ENCODE measurements around the gene AKTIP. TPM values are rescaled to one million over a fixed set of nuclear protein-coding genes. Genes with fewer than 3 reads are reported as not detected.

Gene AKTIP
- total and polyA plus RNA-seq, 12 donors = 16.0 to 43.5 (median 31.3) TPM

GRCh38 chr16:53537626-53538025 is 34.6 kb upstream of the AKTIP start:
- no peak for DNase-seq
- peaks cover 1% of the 10 kb centered on the region for H3K27me3 ChIP-seq
- no peak overlapping the region for H3K27ac ChIP-seq
- H3K4me3 ChIP-seq = no peak overlapping the region
- TF ChIP-seq CTCF (IDR thresholded peaks at IDR 0.05) (no peak), POLR2A (IDR thresholded peaks at IDR 0.05) (no peak)
- H3K9me3 ChIP-seq (replicated peaks in 1 of 3) = no peaks in the 10 kb centered on the region
- no peaks in the 10 kb centered on the region for H3K36me3 ChIP-seq (replicated peaks in 1 of 2)
- intact Hi-C loops (cut with DNase I) = no loop called here
- WGBS, 4 donors = 84 to 90% (median 84%) methylated on average over 5 of the region's 5 CpGs
- H3K4me1 ChIP-seq (replicated peaks in 1 of 2) = no peaks in the 10 kb centered on the region

- intact Hi-C loops (cut with DNase I) = no loop called here
- Histone ChIP-seq H3K27me3 (no peaks in the 10 kb centered on the region), H3K36me3 (replicated peaks in 1 of 2) (no peaks in the 10 kb centered on the region), H3K4me1 (replicated peaks in 1 of 2) (no peaks in the 10 kb centered on the region), H3K4me3 (no peak overlapping the region), H3K9me3 (replicated peaks in 1 of 3) (no peaks in the 10 kb centered on the region), H3K27ac (no peak overlapping the region)
- no peak for DNase-seq
- 72 to 90% (median 77%) methylated on average over 2 of the region's 2 CpGs for WGBS, 4 donors
- TF ChIP-seq CTCF (IDR thresholded peaks at IDR 0.05) = no peak
- TF ChIP-seq POLR2A (IDR thresholded peaks at IDR 0.05) = no peak
Measured at GRCh38 chr16:53534206-53534605, 31.2 kb upstream of the AKTIP start.

GRCh38 chr16:53530741-53531140 is 27.7 kb upstream of the AKTIP start:
- Histone ChIP-seq H3K27ac (no peak overlapping the region), H3K4me1 (replicated peaks in 1 of 2) (no peaks in the 10 kb centered on the region), H3K4me3 (no peak overlapping the region), H3K36me3 (replicated peaks in 1 of 2) (no peaks in the 10 kb centered on the region), H3K9me3 (replicated peaks in 1 of 3) (no peaks in the 10 kb centered on the region), H3K27me3 (no peaks in the 10 kb centered on the region)
- no peak for DNase-seq
- intact Hi-C loops (cut with DNase I) = no loop called here
- 58 to 91% (median 79%) methylated on average over 1 of the region's 1 CpG for WGBS, 4 donors
- no peak for TF ChIP-seq POLR2A (IDR thresholded peaks at IDR 0.05)
- no peak for TF ChIP-seq CTCF (IDR thresholded peaks at IDR 0.05)

- intact Hi-C loops (cut with DNase I) = no loop called here
- H3K36me3 ChIP-seq (replicated peaks in 1 of 2) = no peaks in the 10 kb centered on the region
- no peaks in the 10 kb centered on the region for H3K27me3 ChIP-seq
- DNase-seq = no peak
- no peak overlapping the region for H3K27ac ChIP-seq
- no peaks in the 10 kb centered on the region for H3K9me3 ChIP-seq (replicated peaks in 1 of 3)
- WGBS, 4 donors = 44 to 51% (median 47%) methylated on average over 4 to 10 of the region's 10 CpGs
- no peak overlapping the region for H3K4me3 ChIP-seq
- no peaks in the 10 kb centered on the region for H3K4me1 ChIP-seq (replicated peaks in 1 of 2)
- no peak for TF ChIP-seq CTCF (IDR thresholded peaks at IDR 0.05)
- no peak for TF ChIP-seq POLR2A (IDR thresholded peaks at IDR 0.05)
Measured at GRCh38 chr16:53530046-53530445, 27.0 kb upstream of the AKTIP start.

All from adrenal gland (tissue), 12 donors.